ENCODE results near the gene ASB6. TPM values are rescaled to one million over a fixed set of nuclear protein-coding genes. Genes with fewer than 3 reads are reported as not detected.
"Not testable (repeated sequence)": the region's sequence is repeated elsewhere in the genome, so short reads cannot be mapped to it uniquely, and the experiment has no call there.

ASB6 gene
- polyA plus RNA-seq, 2 donors, result 14.4 to 15.1 TPM

DNA sequence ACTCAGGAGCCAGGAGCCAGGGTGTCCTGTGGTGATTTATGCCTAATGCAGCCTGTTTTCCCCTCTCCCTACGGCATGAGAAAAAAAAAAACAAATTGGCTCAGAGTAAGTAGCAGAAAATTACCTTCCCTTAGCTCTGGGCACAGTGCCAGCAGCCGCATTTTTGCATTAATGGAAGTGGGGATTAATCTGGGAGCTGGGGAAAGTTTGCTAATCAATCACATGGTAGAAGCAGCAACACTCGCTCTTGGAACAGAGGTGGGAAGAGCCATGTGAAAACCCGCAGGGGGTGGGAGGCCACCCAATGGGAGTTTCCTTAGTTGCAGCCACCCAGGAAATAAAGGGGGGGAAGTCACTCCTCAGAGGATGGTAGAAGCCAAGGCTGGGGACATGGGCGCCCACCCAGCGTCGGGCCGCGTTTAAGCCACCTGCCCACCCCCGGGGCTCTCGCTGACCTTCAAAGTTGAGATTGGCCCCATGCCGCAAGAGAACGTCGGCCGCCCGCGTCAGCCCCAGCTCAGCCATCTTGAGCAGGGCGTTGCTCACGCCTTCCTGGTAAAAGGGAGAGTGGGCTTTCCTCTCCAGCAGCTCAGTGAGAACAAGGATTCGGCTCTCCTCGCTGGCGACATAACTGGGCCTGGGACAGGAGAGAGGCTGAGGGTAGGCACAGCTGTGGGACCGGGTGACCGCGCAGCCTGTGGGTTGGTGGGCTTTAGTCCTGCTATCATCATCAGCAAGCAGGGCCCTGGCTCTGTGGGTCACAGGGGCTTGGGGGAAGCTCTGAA is 1.7 kb downstream of the ASB6 start:
- Histone ChIP-seq H3K4me1 (ENCODE audit: control insufficient read depth in 2 of 2, insufficient read depth in 2 of 2, low read length in 1 of 2) (peaks cover 7 to 11% of the 10 kb centered on the region in 2 donors), H3K27me3 (ENCODE audit: control insufficient read depth in 1 of 2, insufficient read depth in 2 of 2, low read length in 2 of 2) (no peaks in the 10 kb centered on the region), H3K4me3 (ENCODE audit: low read depth in 1 of 2, low read length in 2 of 2) (peak overlapping the region; percentile 76 to 93), H3K27ac (ENCODE audit: low read depth in 2 of 2, low read length in 1 of 2) (peak overlapping the region in 1 of 2 donors; percentile 68), H3K36me3 (ENCODE audit: control insufficient read depth in 2 of 2, insufficient read depth in 2 of 2, low read length in 1 of 2) (peaks cover 11 to 30% of the 10 kb centered on the region in 2 donors), H3K9me3 (ENCODE audit: control insufficient read depth in 2 of 2, insufficient read depth in 1 of 2, low read depth in 1 of 2, low read length in 1 of 2) (no peaks in the 10 kb centered on the region)
- WGBS, 2 donors, result 40 to 49% methylated on average over 25 of the region's 25 CpGs

DNA sequence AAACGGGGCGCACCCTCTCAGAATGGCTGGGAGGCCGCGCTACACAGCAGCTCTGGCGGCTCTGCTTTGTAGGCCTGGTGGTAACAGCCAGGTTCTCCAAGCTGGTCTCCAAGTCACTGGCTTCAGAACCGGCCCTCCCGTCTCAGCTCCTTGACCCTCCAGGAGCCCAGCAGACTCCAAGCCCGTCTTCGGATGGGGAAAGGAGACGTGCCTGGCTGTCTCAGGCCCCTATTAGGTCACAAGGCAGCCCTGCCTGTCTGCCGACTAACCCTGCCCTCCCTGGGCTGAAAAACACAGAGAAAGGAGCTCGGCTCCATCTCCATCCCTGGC is 2.2 kb downstream of the ASB6 start:
- H3K4me3 ChIP-seq (ENCODE audit: low read depth in 1 of 2, low read length in 2 of 2), result no peak overlapping the region

DNA sequence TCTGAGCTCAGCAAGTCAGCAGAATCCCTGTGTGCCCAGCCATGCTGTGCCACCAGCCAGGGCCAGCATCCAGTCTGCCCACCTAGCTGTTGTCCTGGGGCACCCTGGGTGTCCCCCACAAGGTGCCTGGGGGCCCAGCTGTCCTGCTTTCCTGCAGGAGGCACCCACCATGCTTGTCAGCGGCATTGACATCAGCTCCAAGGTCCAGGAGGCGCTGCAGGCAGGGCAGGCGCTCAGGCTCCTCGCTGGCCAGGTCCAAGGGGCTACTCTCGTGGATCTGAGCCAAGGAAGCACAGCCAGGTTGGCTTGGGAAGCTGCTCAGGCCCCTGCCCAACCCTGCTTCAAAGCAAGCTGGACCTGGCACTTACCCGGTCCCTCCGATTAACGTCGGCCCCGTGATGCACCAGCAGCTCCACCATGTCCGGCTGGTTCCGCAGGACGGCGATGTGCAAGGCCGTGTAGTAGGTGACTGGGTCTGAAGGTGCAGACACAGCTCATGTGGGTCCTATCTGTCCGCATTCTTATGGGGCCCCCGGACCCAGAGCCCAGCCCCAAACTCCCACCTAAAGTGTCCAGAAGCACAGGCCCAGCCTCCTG is 2.8 kb downstream of the ASB6 start:
- no peak overlapping the region for H3K27ac ChIP-seq (ENCODE audit: low read depth in 2 of 2, low read length in 1 of 2)
- peaks cover 7 to 11% of the 10 kb centered on the region in 2 donors for H3K4me1 ChIP-seq (ENCODE audit: control insufficient read depth in 2 of 2, insufficient read depth in 2 of 2, low read length in 1 of 2)
- WGBS, 2 donors, result 87 to 89% methylated on average over 17 of the region's 17 CpGs
- H3K9me3 ChIP-seq (ENCODE audit: control insufficient read depth in 2 of 2, insufficient read depth in 1 of 2, low read depth in 1 of 2, low read length in 1 of 2), result no peaks in the 10 kb centered on the region
- H3K36me3 ChIP-seq (ENCODE audit: control insufficient read depth in 2 of 2, insufficient read depth in 2 of 2, low read length in 1 of 2), result peaks cover 16 to 40% of the 10 kb centered on the region in 2 donors
- no peaks in the 10 kb centered on the region for H3K27me3 ChIP-seq (ENCODE audit: control insufficient read depth in 1 of 2, insufficient read depth in 2 of 2, low read length in 2 of 2)
- no peak overlapping the region for H3K4me3 ChIP-seq (ENCODE audit: low read depth in 1 of 2, low read length in 2 of 2)

More for the DNA sequence above, 2.2 kb downstream of the ASB6 start:
- WGBS, 2 donors, result 45 to 50% methylated on average over 12 of the region's 12 CpGs
- Histone ChIP-seq H3K9me3 (ENCODE audit: control insufficient read depth in 2 of 2, insufficient read depth in 1 of 2, low read depth in 1 of 2, low read length in 1 of 2) (no peaks in the 10 kb centered on the region), H3K27ac (ENCODE audit: low read depth in 2 of 2, low read length in 1 of 2) (peak overlapping the region in 1 of 2 donors; percentile 1), H3K27me3 (ENCODE audit: control insufficient read depth in 1 of 2, insufficient read depth in 2 of 2, low read length in 2 of 2) (no peaks in the 10 kb centered on the region), H3K36me3 (ENCODE audit: control insufficient read depth in 2 of 2, insufficient read depth in 2 of 2, low read length in 1 of 2) (peaks cover 14 to 36% of the 10 kb centered on the region in 2 donors), H3K4me1 (ENCODE audit: control insufficient read depth in 2 of 2, insufficient read depth in 2 of 2, low read length in 1 of 2) (peaks cover 7 to 11% of the 10 kb centered on the region in 2 donors)

DNA sequence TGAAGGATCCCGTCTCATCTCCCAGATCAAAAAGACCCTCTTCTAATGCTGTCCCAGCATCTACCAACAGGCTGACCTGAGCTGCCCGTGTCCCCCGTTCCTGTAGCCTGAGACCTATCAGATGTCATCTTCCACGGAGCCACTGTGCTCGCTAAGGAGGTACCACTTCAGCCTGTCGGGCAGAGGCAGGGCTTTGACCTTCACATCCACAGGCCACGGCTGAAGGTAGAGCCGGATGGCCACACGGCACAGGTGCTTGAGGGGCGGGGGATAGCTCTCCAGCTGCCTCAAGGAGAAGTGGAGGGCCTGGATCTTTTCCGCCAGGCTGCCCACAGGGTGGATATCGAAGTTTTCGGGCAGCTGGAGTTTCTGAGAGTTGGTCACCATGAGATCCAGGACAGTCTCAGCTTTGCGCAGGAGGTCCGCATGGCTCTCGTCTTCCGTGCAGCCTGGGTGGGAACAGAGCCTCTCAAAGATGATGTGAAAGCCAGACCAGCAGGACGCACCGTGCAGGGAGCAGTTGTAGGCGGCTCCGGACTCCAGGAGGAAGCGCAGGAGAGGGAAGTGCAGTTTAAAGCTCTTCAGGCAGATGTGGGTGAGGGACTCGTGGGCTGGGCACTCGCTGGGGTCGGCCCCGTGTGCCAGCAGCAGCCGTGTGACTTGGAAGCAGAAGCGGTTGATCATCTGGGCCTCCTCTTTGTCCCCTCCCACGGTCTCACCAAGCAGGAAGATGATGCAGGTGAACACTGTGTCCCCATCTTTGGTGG is 4.1 kb downstream of the ASB6 start:
- H3K27me3 ChIP-seq (ENCODE audit: control insufficient read depth in 1 of 2, insufficient read depth in 2 of 2, low read length in 2 of 2), result no peaks in the 10 kb centered on the region
- peaks cover 19 to 48% of the 10 kb centered on the region in 2 donors for H3K36me3 ChIP-seq (ENCODE audit: control insufficient read depth in 2 of 2, insufficient read depth in 2 of 2, low read length in 1 of 2)
- no peak overlapping the region for H3K4me3 ChIP-seq (ENCODE audit: low read depth in 1 of 2, low read length in 2 of 2)
- no peaks in the 10 kb centered on the region for H3K9me3 ChIP-seq (ENCODE audit: control insufficient read depth in 2 of 2, insufficient read depth in 1 of 2, low read depth in 1 of 2, low read length in 1 of 2)
- H3K4me1 ChIP-seq (ENCODE audit: control insufficient read depth in 2 of 2, insufficient read depth in 2 of 2, low read length in 1 of 2), result peaks cover 7 to 11% of the 10 kb centered on the region in 2 donors
- 81% methylated on average over 29 of the region's 29 CpGs for WGBS, 2 donors
- no peak overlapping the region for H3K27ac ChIP-seq (ENCODE audit: low read depth in 2 of 2, low read length in 1 of 2)

DNA sequence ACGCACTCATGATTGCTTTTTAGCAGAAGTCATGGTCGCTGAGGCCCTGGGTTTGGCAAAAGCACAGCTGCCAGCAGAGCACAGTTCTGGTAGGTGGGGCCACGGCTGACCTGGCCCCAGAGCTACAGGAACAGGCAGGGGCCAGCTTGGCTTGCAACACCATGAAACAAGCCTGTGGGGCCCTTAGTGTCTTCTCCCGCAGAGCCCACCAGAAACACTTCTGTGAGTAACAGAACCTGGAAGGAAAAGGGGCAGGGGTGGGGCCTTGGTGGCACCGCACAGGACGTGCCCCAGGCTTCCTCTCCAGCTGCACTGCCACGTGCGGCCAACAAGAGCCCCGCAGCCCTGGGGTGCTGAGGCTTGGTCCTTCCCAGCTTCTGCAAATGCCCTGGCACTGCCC is 4.8 kb downstream of the ASB6 start:
- no peaks in the 10 kb centered on the region for H3K27me3 ChIP-seq (ENCODE audit: control insufficient read depth in 1 of 2, insufficient read depth in 2 of 2, low read length in 2 of 2)
- no peak overlapping the region for H3K4me3 ChIP-seq (ENCODE audit: low read depth in 1 of 2, low read length in 2 of 2)
- no peak overlapping the region for H3K27ac ChIP-seq (ENCODE audit: low read depth in 2 of 2, low read length in 1 of 2)
- peaks cover 7 to 11% of the 10 kb centered on the region in 2 donors for H3K4me1 ChIP-seq (ENCODE audit: control insufficient read depth in 2 of 2, insufficient read depth in 2 of 2, low read length in 1 of 2)
- peaks cover 19 to 54% of the 10 kb centered on the region in 2 donors for H3K36me3 ChIP-seq (ENCODE audit: control insufficient read depth in 2 of 2, insufficient read depth in 2 of 2, low read length in 1 of 2)
- WGBS, 2 donors, result 61 to 63% methylated on average over 9 of the region's 9 CpGs
- H3K9me3 ChIP-seq (ENCODE audit: control insufficient read depth in 2 of 2, insufficient read depth in 1 of 2, low read depth in 1 of 2, low read length in 1 of 2), result no peaks in the 10 kb centered on the region

DNA sequence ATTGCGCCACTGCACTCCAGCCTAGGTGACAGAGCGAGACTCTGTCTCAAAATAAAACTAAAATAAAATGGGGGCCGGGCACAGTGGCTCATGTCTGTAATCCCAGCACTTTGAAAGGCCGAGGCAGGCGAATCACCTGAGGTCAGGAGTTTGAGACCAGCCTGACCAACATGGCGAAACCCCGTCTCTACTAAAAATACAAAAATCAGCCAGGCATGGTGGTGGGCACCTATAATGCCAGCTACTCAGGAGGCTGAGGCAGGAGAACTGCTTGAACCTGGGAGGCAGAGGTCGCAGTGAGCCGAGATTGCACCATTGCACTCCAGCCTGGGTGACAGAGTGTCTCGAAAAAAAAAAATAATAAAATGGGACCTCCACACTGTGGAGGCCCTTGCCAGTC is 5.6 kb downstream of the ASB6 start:
- 85 to 91% methylated on average over 10 of the region's 10 CpGs for WGBS, 2 donors
- H3K9me3 ChIP-seq (ENCODE audit: control insufficient read depth in 2 of 2, insufficient read depth in 1 of 2, low read depth in 1 of 2, low read length in 1 of 2); H3K4me3 ChIP-seq (ENCODE audit: low read depth in 1 of 2, low read length in 2 of 2); H3K27ac ChIP-seq (ENCODE audit: low read depth in 2 of 2, low read length in 1 of 2); H3K27me3 ChIP-seq (ENCODE audit: control insufficient read depth in 1 of 2, insufficient read depth in 2 of 2, low read length in 2 of 2): not testable (repeated sequence)
- H3K4me1 ChIP-seq (ENCODE audit: control insufficient read depth in 2 of 2, insufficient read depth in 2 of 2, low read length in 1 of 2), result peaks cover 11 to 18% of the 10 kb centered on the region in 2 donors
- peaks cover 19 to 54% of the 10 kb centered on the region in 2 donors for H3K36me3 ChIP-seq (ENCODE audit: control insufficient read depth in 2 of 2, insufficient read depth in 2 of 2, low read length in 1 of 2)

DNA sequence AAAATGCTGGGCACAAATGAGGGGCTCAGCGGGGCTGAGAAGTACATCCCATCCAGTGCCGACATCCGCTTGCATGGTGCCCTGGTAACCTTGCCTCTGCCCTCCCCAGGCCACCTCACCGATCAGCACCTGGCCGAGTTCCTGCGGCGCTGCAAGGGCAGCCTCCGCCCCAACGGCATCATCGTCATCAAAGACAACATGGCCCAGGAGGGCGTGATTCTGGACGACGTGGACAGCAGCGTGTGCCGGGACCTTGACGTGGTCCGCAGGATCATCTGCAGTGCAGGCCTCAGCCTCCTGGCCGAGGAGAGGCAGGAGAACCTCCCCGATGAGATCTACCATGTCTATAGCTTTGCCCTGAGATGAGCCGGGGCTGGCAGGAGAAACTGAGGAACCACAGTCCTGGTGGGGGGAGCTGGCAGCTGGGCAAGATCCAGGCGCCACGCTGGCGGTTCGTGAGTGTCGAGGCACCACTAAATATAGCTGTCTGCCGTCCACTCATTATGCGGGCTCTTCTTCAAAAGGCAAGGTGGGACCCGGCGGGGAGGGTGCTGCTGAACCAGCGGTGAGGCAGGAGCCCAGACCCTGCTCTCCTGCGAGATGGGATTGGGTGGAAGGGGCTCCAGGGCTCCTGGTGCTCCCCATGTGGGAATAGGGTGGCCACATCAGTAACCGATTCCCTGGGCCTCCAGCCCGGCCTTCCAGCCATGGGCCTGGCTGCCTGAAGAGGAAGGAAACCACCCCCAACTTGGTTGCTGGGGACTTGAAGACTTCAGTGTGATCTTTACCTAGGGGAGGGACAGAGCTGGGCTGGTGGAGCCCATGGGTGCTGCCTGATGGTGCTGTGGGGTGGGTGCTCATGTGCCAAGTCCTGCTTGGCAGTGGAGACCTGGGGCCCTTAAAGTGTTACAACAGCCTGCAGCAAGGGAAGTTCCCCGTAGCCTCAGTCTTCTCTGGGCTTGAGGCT is 6.6 kb downstream of the ASB6 start:
- Histone ChIP-seq H3K36me3 (ENCODE audit: control insufficient read depth in 2 of 2, insufficient read depth in 2 of 2, low read length in 1 of 2) (peaks cover 19 to 57% of the 10 kb centered on the region in 2 donors), H3K27me3 (ENCODE audit: control insufficient read depth in 1 of 2, insufficient read depth in 2 of 2, low read length in 2 of 2) (no peaks in the 10 kb centered on the region), H3K4me1 (ENCODE audit: control insufficient read depth in 2 of 2, insufficient read depth in 2 of 2, low read length in 1 of 2) (peaks cover 15 to 18% of the 10 kb centered on the region in 2 donors), H3K4me3 (ENCODE audit: low read depth in 1 of 2, low read length in 2 of 2) (no peak overlapping the region), H3K9me3 (ENCODE audit: control insufficient read depth in 2 of 2, insufficient read depth in 1 of 2, low read depth in 1 of 2, low read length in 1 of 2) (no peaks in the 10 kb centered on the region), H3K27ac (ENCODE audit: low read depth in 2 of 2, low read length in 1 of 2) (no peak overlapping the region)
- 90 to 92% methylated on average over 34 of the region's 34 CpGs for WGBS, 2 donors

DNA sequence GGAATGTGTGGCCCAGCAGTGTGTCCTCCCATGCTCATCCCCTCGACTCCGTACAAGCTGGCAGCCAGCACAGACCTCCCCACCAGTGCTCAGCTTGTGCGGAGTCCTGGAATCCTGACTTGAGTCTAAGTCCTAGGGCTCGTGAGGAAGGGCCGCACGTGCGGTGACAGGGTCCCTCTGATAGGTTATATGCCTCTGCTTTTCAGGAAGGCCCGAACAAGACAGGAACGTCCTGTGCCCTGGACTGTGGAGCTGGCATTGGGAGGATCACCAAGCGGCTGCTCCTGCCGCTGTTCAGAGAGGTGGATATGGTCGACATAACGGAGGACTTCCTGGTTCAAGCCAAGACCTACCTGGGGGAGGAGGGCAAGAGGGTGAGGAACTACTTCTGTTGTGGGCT is 8.1 kb downstream of the ASB6 start:
- H3K36me3 ChIP-seq (ENCODE audit: control insufficient read depth in 2 of 2, insufficient read depth in 2 of 2, low read length in 1 of 2), result peaks cover 19 to 52% of the 10 kb centered on the region in 2 donors
- H3K4me1 ChIP-seq (ENCODE audit: control insufficient read depth in 2 of 2, insufficient read depth in 2 of 2, low read length in 1 of 2), result peaks cover 14 to 16% of the 10 kb centered on the region in 2 donors
- WGBS, 2 donors, result 80 to 82% methylated on average over 13 of the region's 13 CpGs
- no peaks in the 10 kb centered on the region for H3K9me3 ChIP-seq (ENCODE audit: control insufficient read depth in 2 of 2, insufficient read depth in 1 of 2, low read depth in 1 of 2, low read length in 1 of 2)
- H3K4me3 ChIP-seq (ENCODE audit: low read depth in 1 of 2, low read length in 2 of 2), result no peak overlapping the region
- H3K27me3 ChIP-seq (ENCODE audit: control insufficient read depth in 1 of 2, insufficient read depth in 2 of 2, low read length in 2 of 2), result no peaks in the 10 kb centered on the region
- no peak overlapping the region for H3K27ac ChIP-seq (ENCODE audit: low read depth in 2 of 2, low read length in 1 of 2)

DNA sequence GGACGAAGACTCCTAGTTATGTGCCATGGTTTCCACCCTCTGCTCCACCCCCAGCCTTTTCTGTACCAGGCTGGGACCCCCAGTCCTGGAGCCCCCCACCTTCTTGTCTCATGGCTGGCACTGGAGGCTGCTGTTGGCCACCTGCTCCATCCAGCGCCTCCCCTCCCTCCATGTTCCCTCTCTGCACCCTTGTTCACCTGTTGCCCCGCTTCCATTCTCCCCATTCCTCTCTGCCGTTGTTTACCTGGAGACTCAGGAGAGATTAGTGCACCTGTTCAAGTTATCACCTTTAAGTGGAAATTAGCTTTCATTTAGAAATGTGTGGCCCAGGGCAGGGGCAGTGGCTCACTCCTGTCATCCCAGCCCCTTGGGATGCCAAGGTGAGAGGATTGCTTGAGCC is 8.7 kb downstream of the ASB6 start:
- no peaks in the 10 kb centered on the region for H3K27me3 ChIP-seq (ENCODE audit: control insufficient read depth in 1 of 2, insufficient read depth in 2 of 2, low read length in 2 of 2)
- no peak overlapping the region for H3K4me3 ChIP-seq (ENCODE audit: low read depth in 1 of 2, low read length in 2 of 2)
- H3K4me1 ChIP-seq (ENCODE audit: control insufficient read depth in 2 of 2, insufficient read depth in 2 of 2, low read length in 1 of 2), result peaks cover 16 to 17% of the 10 kb centered on the region in 2 donors
- no peak overlapping the region for H3K27ac ChIP-seq (ENCODE audit: low read depth in 2 of 2, low read length in 1 of 2)
- no peaks in the 10 kb centered on the region for H3K9me3 ChIP-seq (ENCODE audit: control insufficient read depth in 2 of 2, insufficient read depth in 1 of 2, low read depth in 1 of 2, low read length in 1 of 2)
- H3K36me3 ChIP-seq (ENCODE audit: control insufficient read depth in 2 of 2, insufficient read depth in 2 of 2, low read length in 1 of 2), result peaks cover 19 to 45% of the 10 kb centered on the region in 2 donors
- WGBS, 2 donors, result 93% methylated on average over 4 of the region's 4 CpGs
